SJSA1 (cell line): ENCODE results near the gene PYHIN1. TPM values are rescaled to one million over a fixed set of nuclear protein-coding genes. Genes with fewer than 3 reads are reported as not detected.

ENCODE experiments used
- DNase-seq, 2 experiments: peaks; one replicate each; pipeline ENCODE4 v3.0.0-alpha.2; 2015 to 2020; ENCODE audit warnings: low spot score in 2 of 2, low read depth in 1 of 2
- H3K27ac ChIP-seq: fragments of 250-450 bp; sonication (Bioruptor Pico); 2 replicates; pipeline ENCODE4 v1.5.1; 2020; ENCODE audit warnings: mild to moderate bottlenecking, moderate library complexity
- H3K27me3 ChIP-seq: fragments of 250-450 bp; sonication (Bioruptor Pico); replicated peaks from 2 replicates; pipeline ENCODE4 v1.5.1; 2020; ENCODE audit warnings: mild to moderate bottlenecking, moderate library complexity
- H3K36me3 ChIP-seq: fragments of 250-450 bp; sonication (Bioruptor Pico); 2 replicates; pipeline ENCODE4 v1.5.1; 2020; ENCODE audit warnings: mild to moderate bottlenecking
- H3K4me1 ChIP-seq: fragments of 250-450 bp; sonication (Bioruptor Pico); replicated peaks from 2 replicates; pipeline ENCODE4 v1.6.1; 2021; ENCODE audit warnings: mild to moderate bottlenecking
- H3K4me3 ChIP-seq: fragments of 250-450 bp; sonication (Bioruptor Pico); 2 replicates; pipeline ENCODE4 v1.5.1; 2020; ENCODE audit warnings: mild to moderate bottlenecking
- H3K9me3 ChIP-seq: fragments of 250-450 bp; sonication (Bioruptor Pico); replicated peaks from 2 replicates; pipeline ENCODE4 v1.5.1; 2020; ENCODE audit warnings: mild to moderate bottlenecking
- total RNA-seq: library from RNA; depleted of rRNA; stranded (reverse); fragments of >200 nt; shearing (Covaris generic); gene quantifications from 2 replicates; pipeline ENCODE4 v1.2.3, GENCODE V29; 2014

PYHIN1 gene
- total RNA-seq, 1 experiment from 2014 or later = not detected

GRCh38 chr1:158951956-158952355 lies 20.6 kb downstream of the PYHIN1 start:
- H3K4me3 ChIP-seq = no peak overlapping the region
- no peaks in the 10 kb centered on the region for H3K4me1 ChIP-seq
- no peaks in the 10 kb centered on the region for H3K9me3 ChIP-seq
- no peak for DNase-seq
- no peaks in the 10 kb centered on the region for H3K27me3 ChIP-seq
- H3K27ac ChIP-seq = no peak overlapping the region
- no peaks in the 10 kb centered on the region for H3K36me3 ChIP-seq

- Histone ChIP-seq H3K4me1 (no peaks in the 10 kb centered on the region), H3K9me3 (no peaks in the 10 kb centered on the region), H3K36me3 (no peaks in the 10 kb centered on the region), H3K4me3 (no peak overlapping the region), H3K27ac (no peak overlapping the region), H3K27me3 (no peaks in the 10 kb centered on the region)
- no peak for DNase-seq
Measured at GRCh38 chr1:158952416-158952815, 21.1 kb downstream of the PYHIN1 start.

GRCh38 chr1:158961178-158961577 lies 29.8 kb downstream of the PYHIN1 start:
- Histone ChIP-seq H3K27ac (no peak overlapping the region), H3K27me3 (0 out of 2 replicates have a peak, but pooled peaks cover 4% of the 10 kb centered on the region), H3K9me3 (no peaks in the 10 kb centered on the region), H3K36me3 (no peaks in the 10 kb centered on the region), H3K4me1 (no peaks in the 10 kb centered on the region), H3K4me3 (no peak overlapping the region)
- no peak for DNase-seq

- Histone ChIP-seq H3K4me3 (no peak overlapping the region), H3K9me3 (no peaks in the 10 kb centered on the region), H3K4me1 (no peaks in the 10 kb centered on the region), H3K27ac (no peak overlapping the region), H3K27me3 (0 out of 2 replicates have a peak, but pooled peaks cover 9% of the 10 kb centered on the region), H3K36me3 (no peaks in the 10 kb centered on the region)
- DNase-seq = no peak
Measured at GRCh38 chr1:158962983-158963382, 31.6 kb downstream of the PYHIN1 start.

GRCh38 chr1:158969166-158969565 lies 37.8 kb downstream of the PYHIN1 start:
- no peak for DNase-seq
- H3K4me1 ChIP-seq = no peaks in the 10 kb centered on the region
- no peaks in the 10 kb centered on the region for H3K9me3 ChIP-seq
- H3K4me3 ChIP-seq = no peak overlapping the region
- H3K27me3 ChIP-seq = 0 out of 2 replicates have a peak, but pooled peaks cover 9% of the 10 kb centered on the region
- no peaks in the 10 kb centered on the region for H3K36me3 ChIP-seq
- no peak overlapping the region for H3K27ac ChIP-seq

- DNase-seq = no peak
- peaks cover 12% of the 10 kb centered on the region; the same call in 1 of the 2 replicates for H3K27me3 ChIP-seq
- no peak overlapping the region for H3K4me3 ChIP-seq
- no peaks in the 10 kb centered on the region for H3K36me3 ChIP-seq
- no peak overlapping the region for H3K27ac ChIP-seq
- H3K4me1 ChIP-seq = no peaks in the 10 kb centered on the region
- H3K9me3 ChIP-seq = no peaks in the 10 kb centered on the region
Measured at GRCh38 chr1:158969855-158970254, 38.5 kb downstream of the PYHIN1 start.

- no peaks in the 10 kb centered on the region for H3K4me1 ChIP-seq
- DNase-seq = no peak
- no peaks in the 10 kb centered on the region for H3K9me3 ChIP-seq
- H3K27me3 ChIP-seq = peaks cover 2% of the 10 kb centered on the region; the same call in 1 of the 2 replicates
- H3K36me3 ChIP-seq = no peaks in the 10 kb centered on the region
- H3K4me3 ChIP-seq = no peak overlapping the region
- H3K27ac ChIP-seq = no peak overlapping the region
Measured at GRCh38 chr1:158972841-158973240, 41.5 kb downstream of the PYHIN1 start.

- no peaks in the 10 kb centered on the region for H3K4me1 ChIP-seq
- H3K27me3 ChIP-seq = peaks cover 5% of the 10 kb centered on the region; the same call in 1 of the 2 replicates
- H3K9me3 ChIP-seq = no peaks in the 10 kb centered on the region
- no peak overlapping the region for H3K27ac ChIP-seq
- no peak overlapping the region for H3K4me3 ChIP-seq
- DNase-seq = no peak
- no peaks in the 10 kb centered on the region for H3K36me3 ChIP-seq
Measured at GRCh38 chr1:158976219-158976618, 44.9 kb downstream of the PYHIN1 start.

GRCh38 chr1:158978730-158979129 lies 47.4 kb downstream of the PYHIN1 start:
- Histone ChIP-seq H3K4me3 (no peak overlapping the region), H3K27ac (no peak overlapping the region), H3K9me3 (no peaks in the 10 kb centered on the region), H3K4me1 (no peaks in the 10 kb centered on the region), H3K27me3 (peaks cover 5% of the 10 kb centered on the region; the same call in 1 of the 2 replicates), H3K36me3 (no peaks in the 10 kb centered on the region)
- DNase-seq = no peak

GRCh38 chr1:158979229-158979628 lies 47.9 kb downstream of the PYHIN1 start:
- Histone ChIP-seq H3K27ac (no peak overlapping the region), H3K36me3 (no peaks in the 10 kb centered on the region), H3K4me3 (no peak overlapping the region), H3K27me3 (peaks cover 5% of the 10 kb centered on the region; the same call in 1 of the 2 replicates), H3K4me1 (no peaks in the 10 kb centered on the region), H3K9me3 (no peaks in the 10 kb centered on the region)
- no peak for DNase-seq

GRCh38 chr1:158983235-158983634 lies 51.9 kb downstream of the PYHIN1 start:
- DNase-seq = no peak
- 0 out of 2 replicates have a peak, but pooled peaks cover 3% of the 10 kb centered on the region for H3K27me3 ChIP-seq
- no peaks in the 10 kb centered on the region for H3K9me3 ChIP-seq
- H3K4me1 ChIP-seq = no peaks in the 10 kb centered on the region
- no peak overlapping the region for H3K4me3 ChIP-seq
- H3K36me3 ChIP-seq = no peaks in the 10 kb centered on the region
- H3K27ac ChIP-seq = no peak overlapping the region

GRCh38 chr1:158984386-158984785 lies 53.0 kb downstream of the PYHIN1 start:
- H3K27me3 ChIP-seq = peaks cover 3% of the 10 kb centered on the region; the same call in 1 of the 2 replicates
- H3K36me3 ChIP-seq = no peaks in the 10 kb centered on the region
- no peaks in the 10 kb centered on the region for H3K4me1 ChIP-seq
- H3K4me3 ChIP-seq = no peak overlapping the region
- no peaks in the 10 kb centered on the region for H3K9me3 ChIP-seq
- H3K27ac ChIP-seq = no peak overlapping the region
- no peak for DNase-seq

- Histone ChIP-seq H3K4me1 (no peaks in the 10 kb centered on the region), H3K36me3 (no peaks in the 10 kb centered on the region), H3K27me3 (peaks cover 4% of the 10 kb centered on the region; the same call in 1 of the 2 replicates), H3K9me3 (no peaks in the 10 kb centered on the region), H3K27ac (no peak overlapping the region), H3K4me3 (no peak overlapping the region)
- DNase-seq = no peak
Measured at GRCh38 chr1:158989424-158989823, 58.1 kb downstream of the PYHIN1 start.

- Histone ChIP-seq H3K4me3 (no peak overlapping the region), H3K36me3 (no peaks in the 10 kb centered on the region), H3K4me1 (no peaks in the 10 kb centered on the region), H3K27ac (no peak overlapping the region), H3K9me3 (no peaks in the 10 kb centered on the region), H3K27me3 (peaks cover 4% of the 10 kb centered on the region; the same call in 1 of the 2 replicates)
- no peak for DNase-seq
Measured at GRCh38 chr1:158992787-158993312, 61.5 kb downstream of the PYHIN1 start.

- no peak overlapping the region for H3K4me3 ChIP-seq
- H3K36me3 ChIP-seq = no peaks in the 10 kb centered on the region
- no peaks in the 10 kb centered on the region for H3K9me3 ChIP-seq
- no peak for DNase-seq
- peaks cover 12% of the 10 kb centered on the region for H3K4me1 ChIP-seq
- H3K27ac ChIP-seq = no peak overlapping the region
- no peaks in the 10 kb centered on the region for H3K27me3 ChIP-seq
Measured at GRCh38 chr1:158996998-158997397, 65.6 kb downstream of the PYHIN1 start.
